OCI-LY1 (cell line): Measurements from ENCODE around the gene RCAN2.
"Not testable (repeated sequence)": the region's sequence is repeated elsewhere in the genome, so short reads cannot be mapped to it uniquely, and the experiment has no call there.

ENCODE experiments used
- H2AFZ ChIP-seq: fragments of 200-600 bp; sonication (generic), shearing (Covaris generic); 2 replicates; pipeline ENCODE4 v1.6.0; 2014; ENCODE audit warnings: antibody characterized with exemption, mild to moderate bottlenecking, low read length
- H3F3A ChIP-seq: fragments of 200-600 bp; sonication (generic), shearing (Covaris generic); 2 replicates; pipeline ENCODE4 v1.6.0; 2014; ENCODE audit warnings: mild to moderate bottlenecking, antibody characterized with exemption, low read length, moderate library complexity; ENCODE audit not compliant: insufficient read depth
- H3K27ac ChIP-seq: fragments of 200-600 bp; sonication (generic); 2 replicates; pipeline ENCODE4 v1.5.1; 2014; ENCODE audit warnings: low read length, mixed run types, mild to moderate bottlenecking, low read depth; ENCODE audit not compliant: poor library complexity, severe bottlenecking
- H3K27me3 ChIP-seq: fragments of 200-600 bp; sonication (generic); 2 replicates; pipeline ENCODE4 v1.6.0; 2014; ENCODE audit warnings: antibody characterized with exemption, mild to moderate bottlenecking, low read length, moderate library complexity; ENCODE audit not compliant: insufficient read depth
- H3K36me3 ChIP-seq: fragments of 200-600 bp; sonication (generic); 2 replicates; pipeline ENCODE4 v1.6.1; 2014; ENCODE audit warnings: mild to moderate bottlenecking, antibody characterized with exemption, low read length, moderate library complexity, mixed read lengths; ENCODE audit not compliant: insufficient read depth
- H3K4me1 ChIP-seq: fragments of 200-600 bp; sonication (generic); 2 replicates; pipeline ENCODE4 v1.5.1; 2014; ENCODE audit warnings: mild to moderate bottlenecking, low read length, moderate library complexity; ENCODE audit not compliant: insufficient read depth, severe bottlenecking
- H3K4me2 ChIP-seq: fragments of 200-600 bp; sonication (generic), shearing (Covaris generic); 2 replicates; pipeline ENCODE4 v1.6.1; 2014; ENCODE audit warnings: low read length
- H3K4me3 ChIP-seq: fragments of 200-600 bp; sonication (generic); 2 replicates; pipeline ENCODE4 v1.5.1; 2014; ENCODE audit warnings: low read length, low read depth, mild to moderate bottlenecking, mixed read lengths; ENCODE audit not compliant: poor library complexity, severe bottlenecking
- H3K79me2 ChIP-seq: fragments of 200-600 bp; shearing (Covaris generic); 2 replicates; pipeline ENCODE4 v1.6.1; 2016; ENCODE audit warnings: mixed run types, low read length, mixed read lengths; ENCODE audit not compliant: insufficient read depth
- H3K9ac ChIP-seq: fragments of 200-600 bp; sonication (generic), shearing (Covaris generic); 2 replicates; pipeline ENCODE4 v1.6.1; 2014; ENCODE audit warnings: mild to moderate bottlenecking, low read length, mixed read lengths
- H3K9me2 ChIP-seq: fragments of 200-600 bp; sonication (generic), shearing (Covaris generic); 2 replicates; pipeline ENCODE4 v1.6.1; 2014; ENCODE audit warnings: low read depth, mild to moderate bottlenecking, low read length, mixed read lengths
- H3K9me3 ChIP-seq: fragments of 200-600 bp; shearing (Covaris generic); 2 replicates; pipeline ENCODE4 v1.6.1; 2014; ENCODE audit warnings: low read length, mixed read lengths
- H4K20me1 ChIP-seq: fragments of 200-600 bp; sonication (generic), shearing (Covaris generic); 2 replicates; pipeline ENCODE4 v1.6.0; 2016; ENCODE audit warnings: mild to moderate bottlenecking, low read length; ENCODE audit not compliant: insufficient read depth
- CTCF ChIP-seq: fragments of 200-600 bp; sonication (generic), shearing (Covaris generic); IDR thresholded peaks from 2 replicates; pipeline ENCODE4 v1.5.1; 2017; ENCODE audit warnings: mild to moderate bottlenecking, antibody characterized with exemption, low read length, moderate library complexity, mixed read lengths
- EZH2 ChIP-seq: fragments of 200-600 bp; sonication (generic), shearing (Covaris generic); IDR thresholded peaks from 2 replicates; pipeline ENCODE4 v1.8.0; 2017; ENCODE audit warnings: borderline replicate concordance, mixed run types, mild to moderate bottlenecking, antibody characterized with exemption, low read length, moderate library complexity, mixed read lengths

Gene RCAN2

GRCh38 chr6:46407776-46408530, 83.3 kb downstream of the RCAN2 start:
- TF ChIP-seq CTCF (no peak), EZH2 (no peak)
- no peaks in the 10 kb centered on the region for H3K9me3 ChIP-seq
- H3K79me2 ChIP-seq: no peaks in the 10 kb centered on the region
- H3K9ac ChIP-seq: no peak overlapping the region
- no peaks in the 10 kb centered on the region for H3F3A ChIP-seq
- no peaks in the 10 kb centered on the region for H3K27me3 ChIP-seq
- no peak overlapping the region for H3K27ac ChIP-seq
- H4K20me1 ChIP-seq: no peaks in the 10 kb centered on the region
- H3K4me1 ChIP-seq: no peaks in the 10 kb centered on the region
- no peak overlapping the region for H2AFZ ChIP-seq
- H3K4me3 ChIP-seq: no peak overlapping the region
- no peaks in the 10 kb centered on the region for H3K9me2 ChIP-seq
- H3K36me3 ChIP-seq: no peaks in the 10 kb centered on the region
- no peak overlapping the region for H3K4me2 ChIP-seq

- no peak overlapping the region for H3K4me2 ChIP-seq
- no peaks in the 10 kb centered on the region for H3K9me2 ChIP-seq
- no peak overlapping the region for H3K27ac ChIP-seq
- no peaks in the 10 kb centered on the region for H3K79me2 ChIP-seq
- no peak overlapping the region for H2AFZ ChIP-seq
- no peak overlapping the region for H3K4me3 ChIP-seq
- no peaks in the 10 kb centered on the region for H3K27me3 ChIP-seq
- H4K20me1 ChIP-seq: no peaks in the 10 kb centered on the region
- H3K9ac ChIP-seq: no peak overlapping the region
- TF ChIP-seq EZH2 (no peak), CTCF (no peak)
- H3K4me1 ChIP-seq: no peaks in the 10 kb centered on the region
- no peaks in the 10 kb centered on the region for H3K9me3 ChIP-seq
- no peaks in the 10 kb centered on the region for H3K36me3 ChIP-seq
- no peaks in the 10 kb centered on the region for H3F3A ChIP-seq
Measured at GRCh38 chr6:46407246-46407645, 84.0 kb downstream of the RCAN2 start.

DNA sequence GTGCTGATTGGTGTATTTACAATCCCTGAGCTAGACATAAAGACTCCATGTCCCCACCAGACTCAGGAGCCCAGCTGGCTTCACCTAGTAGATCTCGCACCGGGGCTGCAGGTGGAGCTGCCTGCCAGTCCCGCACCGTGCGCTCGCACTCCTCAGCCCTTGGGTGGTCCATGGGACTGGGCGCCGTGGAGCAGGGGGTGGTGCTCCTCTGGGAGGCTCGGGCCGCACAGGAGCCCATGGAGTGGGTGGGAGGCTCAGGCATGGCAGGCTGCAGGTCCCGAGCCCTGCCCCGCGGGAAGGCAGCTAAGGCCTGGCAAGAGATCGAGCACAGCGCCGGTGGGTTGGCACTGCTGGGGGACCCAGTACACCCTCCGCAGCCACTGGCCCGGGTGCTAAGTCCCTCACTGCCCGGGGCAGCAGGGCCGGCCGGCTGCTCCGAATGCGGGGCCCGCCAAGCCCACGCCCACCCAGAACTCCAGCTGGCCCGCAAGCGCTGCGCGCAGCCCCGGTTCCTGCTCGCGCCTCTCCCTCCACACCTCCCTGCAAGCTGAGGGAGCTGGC, 85.5 kb downstream of the RCAN2 start:
- not testable (repeated sequence) for H3K27me3 ChIP-seq, H3K4me1 ChIP-seq, H3K9me3 ChIP-seq, H3K9me2 ChIP-seq, H2AFZ ChIP-seq, H3F3A ChIP-seq, H4K20me1 ChIP-seq, H3K4me2 ChIP-seq, H3K36me3 ChIP-seq, H3K4me3 ChIP-seq, H3K79me2 ChIP-seq, H3K9ac ChIP-seq, H3K27ac ChIP-seq

- TF ChIP-seq EZH2 (no peak), CTCF (no peak)
- Histone ChIP-seq H3K9ac (no peak overlapping the region), H3K27me3 (no peaks in the 10 kb centered on the region), H3K4me2 (no peak overlapping the region), H3K9me3 (no peaks in the 10 kb centered on the region), H3K4me3 (no peak overlapping the region), H3K36me3 (no peaks in the 10 kb centered on the region), H4K20me1 (no peaks in the 10 kb centered on the region), H3K79me2 (no peaks in the 10 kb centered on the region), H3K27ac (no peak overlapping the region), H2AFZ (no peak overlapping the region), H3K9me2 (no peaks in the 10 kb centered on the region), H3F3A (no peaks in the 10 kb centered on the region), H3K4me1 (no peaks in the 10 kb centered on the region)
Measured at GRCh38 chr6:46400898-46401297, 90.4 kb downstream of the RCAN2 start.
